ENCODE data around the gene EEPD1. TPM values are rescaled to one million over a fixed set of nuclear protein-coding genes. Genes with fewer than 3 reads are reported as not detected.

Gene EEPD1
- total and polyA plus RNA-seq, 2 donors (not counting 3 experiments of a cell fraction or from before 2014, with no cell fraction given): 0.40 to 0.42 TPM

- no peaks in the 10 kb centered on the region for H3K36me3 ChIP-seq (ENCODE audit: control insufficient read depth in 2 of 2, extremely low read depth in 1 of 2, insufficient read depth in 2 of 2, low read length in 2 of 2)
- no peak overlapping the region for H3K4me2 ChIP-seq (ENCODE audit: insufficient read depth, low read length)
- DNase-seq (ENCODE audit: low read depth, low spot score) (no peak), FAIRE-seq (no peak)
- no peak overlapping the region for H2AFZ ChIP-seq (ENCODE audit: low read depth, low read length)
- H3K4me3 ChIP-seq (replicated peaks in 1 of 3; ENCODE audit: insufficient read depth in 1 of 3, low read depth in 1 of 3, low read length in 3 of 3): no peak overlapping the region
- TF ChIP-seq POLR2AphosphoS5 (IDR thresholded peaks at IDR 0.05; ENCODE audit: insufficient read depth, low read depth, low read length) (no peak), POLR2A (IDR thresholded peaks at IDR 0.05; ENCODE audit: low read depth, low read length) (no peak), MAX (IDR thresholded peaks at IDR 0.05; ENCODE audit: insufficient read depth, insufficient read length) (no peak)
- H3K27me3 ChIP-seq (ENCODE audit: control insufficient read depth in 2 of 2, insufficient read depth in 2 of 2, low read length in 2 of 2): no peaks in the 10 kb centered on the region
- dilution Hi-C loops (cut with MboI; ENCODE audit: extremely low pct_ligation_motif_present, low sequenced_read_pairs) (no loop called here), intact Hi-C loops (cut with micrococcal nuclease) (no loop called here)
- H3K9me3 ChIP-seq (replicated peaks; ENCODE audit: control insufficient read depth, insufficient read depth, low read length): no peaks in the 10 kb centered on the region
- no peaks in the 10 kb centered on the region for H4K20me1 ChIP-seq (replicated peaks; ENCODE audit: control insufficient read depth, extremely low read depth, insufficient read depth, low read length)
- POLR2A ChIA-PET: no interaction called here
- peaks cover 6% of the 10 kb centered on the region for H3K4me1 ChIP-seq (ENCODE audit: control insufficient read depth, extremely low read depth, insufficient read depth, low read length)
- BruUV-seq (replicated peaks): no TSS peak
- H3K9me1 ChIP-seq (replicated peaks; ENCODE audit: control insufficient read depth, extremely low read depth, insufficient read depth, low read length): no peaks in the 10 kb centered on the region
- H3K9ac ChIP-seq (replicated peaks; ENCODE audit: extremely low read depth, insufficient read depth, low read length): no peak overlapping the region
- no peak overlapping the region for H3K27ac ChIP-seq (ENCODE audit: insufficient read depth, low read depth, low read length)
- no peaks in the 10 kb centered on the region for H3K79me2 ChIP-seq (ENCODE audit: control insufficient read depth, insufficient read depth, low read length)
- CTCF ChIA-PET: interaction anchor here (1.1 to 1.8 kb wide), 3 partner anchors 10 to 37 kb away, joined by 3 to 5 read pairs (median 4); no protein-coding TSS in a partner anchor
Measured at GRCh38 chr7:36281945-36282717, 129.1 kb downstream of the EEPD1 start.

- no peak overlapping the region for H3K4me3 ChIP-seq (replicated peaks in 1 of 3; ENCODE audit: insufficient read depth in 1 of 3, low read depth in 1 of 3, low read length in 3 of 3)
- no TSS peak for BruUV-seq (replicated peaks)
- no peak overlapping the region for H2AFZ ChIP-seq (ENCODE audit: low read depth, low read length)
- FAIRE-seq: no peak
- no peak for DNase-seq (ENCODE audit: low read depth, low spot score)
- H3K27ac ChIP-seq (ENCODE audit: insufficient read depth, low read depth, low read length): no peak overlapping the region
- H3K4me2 ChIP-seq (ENCODE audit: insufficient read depth, low read length): no peak overlapping the region
- ChIA-PET POLR2A (no interaction called here), CTCF (interaction anchor here (1.1 kb wide), 1 partner anchor 19 kb away, joined by 3 read pairs; no protein-coding TSS in a partner anchor)
- no peaks in the 10 kb centered on the region for H3K36me3 ChIP-seq (ENCODE audit: control insufficient read depth in 2 of 2, extremely low read depth in 1 of 2, insufficient read depth in 2 of 2, low read length in 2 of 2)
- H3K4me1 ChIP-seq (ENCODE audit: control insufficient read depth, extremely low read depth, insufficient read depth, low read length): peaks cover 6% of the 10 kb centered on the region
- no peaks in the 10 kb centered on the region for H3K9me3 ChIP-seq (replicated peaks; ENCODE audit: control insufficient read depth, insufficient read depth, low read length)
- no peaks in the 10 kb centered on the region for H3K9me1 ChIP-seq (replicated peaks; ENCODE audit: control insufficient read depth, extremely low read depth, insufficient read depth, low read length)
- TF ChIP-seq POLR2A (IDR thresholded peaks at IDR 0.05; ENCODE audit: low read depth, low read length) (no peak), MAX (IDR thresholded peaks at IDR 0.05; ENCODE audit: insufficient read depth, insufficient read length) (no peak), POLR2AphosphoS5 (IDR thresholded peaks at IDR 0.05; ENCODE audit: insufficient read depth, low read depth, low read length) (no peak), MYC (IDR thresholded peaks at IDR 0.05; ENCODE audit: low read depth, low read length) (no peak), CTCF (IDR thresholded peaks at IDR 0.05; ENCODE audit: extremely low read depth in 1 of 2, insufficient read depth in 1 of 2, low read depth in 1 of 2, low read length in 2 of 2) (no peak), JUN (IDR thresholded peaks at IDR 0.05; ENCODE audit: borderline replicate concordance, insufficient read depth, insufficient read length, low read depth) (no peak), FOS (IDR thresholded peaks at IDR 0.05; ENCODE audit: borderline replicate concordance, insufficient read depth, low read length) (no peak), GATA2 (IDR thresholded peaks at IDR 0.05; ENCODE audit: insufficient read depth, insufficient read length, low read depth, low read length) (no peak)
- no peaks in the 10 kb centered on the region for H4K20me1 ChIP-seq (replicated peaks; ENCODE audit: control insufficient read depth, extremely low read depth, insufficient read depth, low read length)
- dilution Hi-C loops (cut with MboI; ENCODE audit: extremely low pct_ligation_motif_present, low sequenced_read_pairs) (no loop called here), intact Hi-C loops (cut with micrococcal nuclease) (no loop called here)
- H3K9ac ChIP-seq (replicated peaks; ENCODE audit: extremely low read depth, insufficient read depth, low read length): no peak overlapping the region
- H3K79me2 ChIP-seq (ENCODE audit: control insufficient read depth, insufficient read depth, low read length): no peaks in the 10 kb centered on the region
- H3K27me3 ChIP-seq (ENCODE audit: control insufficient read depth in 2 of 2, insufficient read depth in 2 of 2, low read length in 2 of 2): no peaks in the 10 kb centered on the region
Measured at GRCh38 chr7:36283181-36283580, 130.1 kb downstream of the EEPD1 start.
